Measurements from ENCODE around the gene ADAMTS5.

DNA sequence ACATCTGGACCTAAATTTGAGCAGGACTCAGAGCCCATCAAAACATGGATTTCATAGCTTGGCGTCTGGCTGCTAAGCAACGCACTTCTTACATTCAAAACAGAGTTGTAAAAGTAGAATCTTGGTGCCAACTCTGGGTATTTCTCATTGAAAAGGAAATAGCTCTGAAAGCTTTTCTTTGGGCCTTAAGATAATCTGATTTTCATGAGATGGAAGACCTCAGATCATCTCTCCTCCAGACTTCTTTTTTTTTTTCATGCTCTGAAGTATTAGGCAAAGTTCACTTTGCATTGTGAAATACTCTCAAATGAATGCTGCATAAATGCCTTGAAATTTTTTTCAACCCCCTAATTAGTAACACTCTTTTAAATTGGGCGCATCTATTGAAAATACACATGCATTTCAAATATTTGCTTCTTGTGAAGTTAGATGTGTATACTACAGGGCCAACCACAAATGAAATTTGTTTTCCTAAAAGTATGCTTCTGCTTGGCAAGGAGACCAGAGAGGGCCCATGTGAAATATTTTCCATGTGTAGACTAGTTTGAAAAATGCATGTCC is 4.2 kb downstream of the ADAMTS5 start:
- TF ChIP-seq, protein P1, sequence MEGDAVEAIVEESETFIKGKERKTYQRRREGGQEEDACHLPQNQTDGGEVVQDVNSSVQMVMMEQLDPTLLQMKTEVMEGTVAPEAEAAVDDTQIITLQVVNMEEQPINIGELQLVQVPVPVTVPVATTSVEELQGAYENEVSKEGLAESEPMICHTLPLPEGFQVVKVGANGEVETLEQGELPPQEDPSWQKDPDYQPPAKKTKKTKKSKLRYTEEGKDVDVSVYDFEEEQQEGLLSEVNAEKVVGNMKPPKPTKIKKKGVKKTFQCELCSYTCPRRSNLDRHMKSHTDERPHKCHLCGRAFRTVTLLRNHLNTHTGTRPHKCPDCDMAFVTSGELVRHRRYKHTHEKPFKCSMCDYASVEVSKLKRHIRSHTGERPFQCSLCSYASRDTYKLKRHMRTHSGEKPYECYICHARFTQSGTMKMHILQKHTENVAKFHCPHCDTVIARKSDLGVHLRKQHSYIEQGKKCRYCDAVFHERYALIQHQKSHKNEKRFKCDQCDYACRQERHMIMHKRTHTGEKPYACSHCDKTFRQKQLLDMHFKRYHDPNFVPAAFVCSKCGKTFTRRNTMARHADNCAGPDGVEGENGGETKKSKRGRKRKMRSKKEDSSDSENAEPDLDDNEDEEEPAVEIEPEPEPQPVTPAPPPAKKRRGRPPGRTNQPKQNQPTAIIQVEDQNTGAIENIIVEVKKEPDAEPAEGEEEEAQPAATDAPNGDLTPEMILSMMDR (IDR thresholded peaks at IDR 0.05), result no peak
- TF ChIP-seq POLR2A (IDR thresholded peaks at IDR 0.05), result no peak
